ENCODE measurements around the gene RABGAP1. TPM values are rescaled to one million over a fixed set of nuclear protein-coding genes. Genes with fewer than 3 reads are reported as not detected.

Gene RABGAP1
- total RNA-seq, 1 donor from 2014 or later = 60.2 TPM

GRCh38 chr9:123070198-123070597 is 129.4 kb downstream of the RABGAP1 start:
- no peaks in the 10 kb centered on the region for H3K4me1 ChIP-seq
- H3K27me3 ChIP-seq = no peaks in the 10 kb centered on the region
- no peak overlapping the region for H3K4me3 ChIP-seq
- no peak overlapping the region for H3K27ac ChIP-seq
- no peaks in the 10 kb centered on the region for H3K9me3 ChIP-seq
- no peak for TF ChIP-seq POLR2AphosphoS5 (IDR thresholded peaks at IDR 0.05; ENCODE audit: insufficient read depth in 1 of 2, low read depth in 1 of 2)
- no peak for TF ChIP-seq POLR2A (IDR thresholded peaks at IDR 0.05)
- TF ChIP-seq CTCF (IDR thresholded peaks at IDR 0.05) = no peak
- intact Hi-C loops (cut with DNase I) = no loop called here
- DNase-seq (ENCODE audit: extremely low spot score in 2 of 2) = no peak
- peaks cover 0 to 41% of the 10 kb centered on the region in 2 donors for H3K36me3 ChIP-seq

GRCh38 chr9:123072407-123072995 is 131.7 kb downstream of the RABGAP1 start:
- H3K27ac ChIP-seq = no peak overlapping the region
- no peak for DNase-seq (ENCODE audit: extremely low spot score in 2 of 2)
- no peaks in the 10 kb centered on the region for H3K27me3 ChIP-seq
- H3K4me3 ChIP-seq = no peak overlapping the region
- H3K4me1 ChIP-seq = no peaks in the 10 kb centered on the region
- H3K36me3 ChIP-seq = peaks cover 0 to 34% of the 10 kb centered on the region in 2 donors
- H3K9me3 ChIP-seq = no peaks in the 10 kb centered on the region
- intact Hi-C loops (cut with DNase I) = no loop called here
- TF ChIP-seq POLR2AphosphoS5 (IDR thresholded peaks at IDR 0.05; ENCODE audit: insufficient read depth in 1 of 2, low read depth in 1 of 2) (no peak), POLR2A (IDR thresholded peaks at IDR 0.05) (no peak), CTCF (IDR thresholded peaks at IDR 0.05) (no peak)

GRCh38 chr9:123073441-123073840 is 132.6 kb downstream of the RABGAP1 start:
- intact Hi-C loops (cut with DNase I) = no loop called here
- Histone ChIP-seq H3K27me3 (no peaks in the 10 kb centered on the region), H3K4me1 (no peaks in the 10 kb centered on the region), H3K36me3 (peaks cover 0 to 37% of the 10 kb centered on the region in 2 donors), H3K9me3 (no peaks in the 10 kb centered on the region), H3K27ac (peak overlapping the region; percentile 52), H3K4me3 (peak overlapping the region in 1 of 2 donors; percentile 7)
- no peak for DNase-seq (ENCODE audit: extremely low spot score in 2 of 2)
- no peak for TF ChIP-seq POLR2AphosphoS5 (IDR thresholded peaks at IDR 0.05; ENCODE audit: insufficient read depth in 1 of 2, low read depth in 1 of 2)
- TF ChIP-seq POLR2A (IDR thresholded peaks at IDR 0.05) = no peak
- no peak for TF ChIP-seq CTCF (IDR thresholded peaks at IDR 0.05)

- DNase-seq (ENCODE audit: extremely low spot score in 2 of 2) = no peak
- intact Hi-C loops (cut with DNase I) = no loop called here
- Histone ChIP-seq H3K9me3 (no peaks in the 10 kb centered on the region), H3K27ac (peak overlapping the region; percentile 52), H3K4me3 (peak overlapping the region in 1 of 2 donors; percentile 7), H3K4me1 (no peaks in the 10 kb centered on the region), H3K36me3 (peaks cover 0 to 42% of the 10 kb centered on the region in 2 donors), H3K27me3 (no peaks in the 10 kb centered on the region)
- TF ChIP-seq POLR2AphosphoS5 (IDR thresholded peaks at IDR 0.05; ENCODE audit: insufficient read depth in 1 of 2, low read depth in 1 of 2) = no peak
- TF ChIP-seq POLR2A (IDR thresholded peaks at IDR 0.05) = no peak
- TF ChIP-seq CTCF (IDR thresholded peaks at IDR 0.05) = no peak
These were observed 133.2 kb downstream of the RABGAP1 start for GRCh38 chr9:123073991-123074422.

DNA sequence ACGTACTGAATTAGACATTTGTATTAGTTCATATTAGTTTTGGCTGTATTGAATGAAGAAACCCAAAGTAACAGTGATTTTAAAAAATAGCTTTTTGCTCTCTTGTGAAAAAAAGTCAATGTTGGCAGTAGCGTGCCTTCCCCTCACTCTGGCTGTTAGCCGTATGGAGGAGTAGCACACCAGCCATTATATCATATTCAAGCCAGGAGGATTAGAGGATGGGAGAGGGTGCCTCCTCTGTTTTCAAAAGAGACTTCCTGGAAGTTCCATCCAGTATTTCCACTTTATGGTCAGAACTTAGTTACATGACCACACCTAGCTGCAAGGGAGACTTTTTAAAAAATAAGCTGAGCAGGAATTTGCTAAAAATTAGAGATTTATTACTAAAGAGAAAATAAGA is 133.8 kb downstream of the RABGAP1 start:
- H3K27me3 ChIP-seq = no peaks in the 10 kb centered on the region
- H3K4me3 ChIP-seq = no peak overlapping the region
- DNase-seq (ENCODE audit: extremely low spot score in 2 of 2) = no peak
- intact Hi-C loops (cut with DNase I) = no loop called here
- peaks cover 0 to 47% of the 10 kb centered on the region in 2 donors for H3K36me3 ChIP-seq
- no peak for TF ChIP-seq POLR2AphosphoS5 (IDR thresholded peaks at IDR 0.05; ENCODE audit: insufficient read depth in 1 of 2, low read depth in 1 of 2)
- TF ChIP-seq CTCF (IDR thresholded peaks at IDR 0.05) = no peak
- no peak for TF ChIP-seq POLR2A (IDR thresholded peaks at IDR 0.05)
- H3K27ac ChIP-seq = no peak overlapping the region
- no peaks in the 10 kb centered on the region for H3K9me3 ChIP-seq
- H3K4me1 ChIP-seq = no peaks in the 10 kb centered on the region

All from vagina (tissue), 2 donors.